NCI-H748 treated with DMSO at 0.1 percent for 48 hours (cell line): ENCODE data around the gene TMEM114.

Source experiments
- DNase-seq: peaks from one replicate; lab custom pipeline; 2025; lab: John Stamatoyannopoulos, UW

The TMEM114 gene

DNA sequence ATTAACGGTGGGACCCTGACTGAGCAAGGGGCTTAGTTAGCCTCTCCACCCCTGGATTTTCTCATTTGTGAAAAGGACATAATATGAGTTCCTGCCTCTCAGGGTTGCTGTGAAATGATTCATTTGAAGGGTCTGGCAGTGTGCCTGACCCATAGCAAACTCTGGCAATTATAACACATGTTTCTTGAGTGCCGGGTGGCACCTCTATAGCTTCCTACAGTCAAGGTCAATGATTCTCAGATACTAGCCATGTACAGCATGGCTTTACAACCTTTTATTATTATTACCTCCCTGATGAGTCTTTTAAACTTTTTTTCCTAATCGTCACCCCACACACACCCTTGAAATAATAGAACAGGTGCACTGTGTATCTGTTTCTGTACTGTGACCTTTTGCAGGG lies 42.1 kb downstream of the TMEM114 start:
- DNase-seq: no peak

DNA sequence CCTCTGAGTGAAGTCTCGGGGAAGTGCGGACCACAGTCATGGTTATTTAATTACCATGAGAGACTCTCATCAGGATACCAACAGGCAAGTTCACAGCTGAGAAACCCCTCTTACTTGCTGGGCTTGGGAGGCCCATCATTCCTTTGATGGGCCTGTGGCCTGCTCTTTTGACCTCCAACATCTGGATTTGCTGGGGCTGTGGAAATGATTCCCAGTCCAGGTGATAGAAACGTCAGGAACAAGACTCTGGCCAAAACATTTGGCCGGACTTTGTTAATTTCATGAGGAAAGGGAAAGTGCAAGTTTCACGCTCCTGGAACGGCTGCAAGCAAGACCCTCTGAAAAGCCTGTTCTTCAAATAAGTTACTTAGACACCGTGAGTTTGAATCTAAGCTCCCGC lies 42.5 kb downstream of the TMEM114 start:
- no peak for DNase-seq

DNA sequence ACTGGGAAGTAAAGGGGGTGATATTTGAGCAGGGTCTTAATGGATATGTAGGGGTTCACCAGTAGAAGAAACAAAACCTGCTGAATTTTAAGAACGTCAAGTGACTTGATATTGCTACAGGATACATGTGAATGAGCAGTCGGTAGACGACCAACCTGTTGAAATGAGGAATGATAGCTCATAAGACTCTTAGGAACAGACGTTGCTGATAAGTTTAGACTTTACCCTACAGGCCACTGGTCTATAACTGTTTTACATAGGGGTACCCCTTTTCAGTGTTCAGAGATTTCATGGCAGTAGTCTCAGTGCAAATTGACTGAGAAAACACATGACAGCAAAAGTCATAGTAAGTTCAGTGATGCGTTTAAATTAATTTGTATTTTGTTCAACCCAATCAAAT lies 45.9 kb downstream of the TMEM114 start:
- DNase-seq: no peak

DNA sequence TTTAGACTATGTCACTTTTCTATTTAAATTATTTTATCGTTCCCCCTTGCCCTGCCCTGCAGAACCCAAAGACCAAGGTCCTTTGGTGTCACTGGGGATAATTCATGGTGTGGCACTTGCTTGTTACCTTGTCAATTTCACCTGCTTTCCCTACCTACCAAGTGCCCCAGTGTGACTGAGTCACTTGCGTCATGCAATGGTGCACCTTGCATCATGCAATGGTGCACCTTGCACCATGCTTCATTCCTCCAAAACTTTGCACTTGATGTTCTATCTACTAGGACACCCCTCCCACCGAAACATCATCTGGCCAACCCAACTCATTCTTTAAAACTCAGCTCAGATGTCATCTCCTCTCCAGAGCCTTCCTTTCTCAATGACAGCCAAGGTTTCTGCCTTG lies 47.1 kb downstream of the TMEM114 start:
- DNase-seq: no peak

DNA sequence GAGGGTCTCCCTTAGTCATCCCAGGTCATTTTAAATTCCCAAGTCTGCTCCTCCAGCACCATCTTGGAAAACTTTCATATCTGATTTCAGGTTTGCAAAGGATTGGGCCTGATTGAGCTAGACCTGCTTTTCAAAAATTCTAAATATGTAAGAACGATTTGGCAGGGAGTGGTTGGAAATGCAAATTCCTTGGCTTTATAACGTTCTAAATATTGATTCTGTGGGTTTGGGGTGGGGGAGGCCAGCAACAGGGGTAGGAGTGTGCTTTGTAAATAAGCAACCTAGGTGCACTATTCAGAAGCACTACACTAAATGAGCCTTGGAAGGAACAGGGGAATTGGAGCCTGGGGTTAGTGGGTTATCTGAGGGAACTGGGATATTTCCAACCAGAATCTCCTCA lies 47.9 kb downstream of the TMEM114 start:
- DNase-seq: no peak

DNA sequence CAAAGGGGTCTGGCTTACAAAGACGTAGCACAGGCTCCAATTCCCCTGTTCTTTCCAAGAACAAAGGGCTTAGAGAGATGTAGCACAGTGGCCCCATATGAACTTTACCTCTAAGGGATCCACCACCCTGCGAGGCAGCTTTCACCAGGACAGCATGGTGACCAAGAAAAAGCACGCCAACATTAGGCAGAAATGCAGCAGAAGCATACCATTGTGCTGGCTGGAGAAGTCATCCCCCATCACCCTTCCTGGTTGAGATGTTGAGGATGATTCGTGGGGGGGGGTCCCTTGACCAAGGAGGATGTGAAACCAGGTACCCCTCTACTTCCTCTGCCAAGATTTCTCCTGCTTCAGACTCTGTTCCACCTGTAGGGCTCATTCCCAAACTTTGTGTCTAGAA lies 48.4 kb downstream of the TMEM114 start:
- no peak for DNase-seq

DNA sequence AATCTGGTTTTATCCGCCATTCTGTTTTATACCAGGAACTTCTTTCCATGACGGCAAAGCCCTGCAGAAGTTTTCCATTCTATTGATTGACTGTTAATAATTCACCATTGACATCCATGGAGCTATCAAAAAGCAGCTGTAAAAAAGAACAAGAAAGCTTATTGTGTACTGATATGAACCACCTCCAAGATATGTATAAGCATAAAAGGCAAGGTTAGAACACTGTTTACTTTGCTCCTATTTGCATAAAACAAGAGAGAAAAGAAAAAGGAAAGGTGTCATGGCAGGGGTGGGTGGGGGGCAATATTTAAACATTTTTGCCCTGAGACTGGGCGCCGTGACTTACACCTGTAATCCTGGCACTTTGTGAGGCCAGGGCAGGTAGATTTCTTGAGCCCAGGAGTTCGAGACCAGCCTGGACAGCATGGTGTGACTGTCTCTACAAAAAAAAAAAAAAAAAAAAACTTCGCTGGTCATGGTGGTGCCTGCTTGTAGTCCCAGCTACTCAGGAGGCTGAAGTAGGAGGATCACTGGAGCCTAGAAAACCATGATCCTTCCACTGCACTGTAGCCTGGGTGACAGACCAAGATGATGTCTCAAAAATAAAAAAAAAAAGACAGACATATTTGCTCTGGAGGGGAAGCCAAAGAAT lies 52.5 kb downstream of the TMEM114 start:
- DNase-seq: no peak

DNA sequence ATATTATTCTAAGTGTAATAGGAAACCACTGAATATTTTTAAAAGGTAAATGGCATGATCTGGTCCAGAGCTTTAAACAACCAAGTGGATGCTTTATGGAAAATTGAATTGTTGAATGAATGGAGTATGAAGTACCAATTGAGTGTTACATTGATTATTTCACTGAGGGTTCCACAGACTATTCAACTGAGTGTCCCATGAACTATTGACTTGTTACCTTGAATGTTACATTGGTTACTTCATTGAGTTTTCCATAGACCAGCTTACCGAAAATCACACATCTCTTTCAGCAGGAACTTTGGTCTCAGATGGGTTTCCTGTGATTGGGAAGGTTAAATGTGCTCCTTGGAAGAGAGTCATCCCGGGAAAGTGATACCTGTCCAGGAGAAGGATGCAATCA lies 56.8 kb downstream of the TMEM114 start:
- no peak for DNase-seq

DNA sequence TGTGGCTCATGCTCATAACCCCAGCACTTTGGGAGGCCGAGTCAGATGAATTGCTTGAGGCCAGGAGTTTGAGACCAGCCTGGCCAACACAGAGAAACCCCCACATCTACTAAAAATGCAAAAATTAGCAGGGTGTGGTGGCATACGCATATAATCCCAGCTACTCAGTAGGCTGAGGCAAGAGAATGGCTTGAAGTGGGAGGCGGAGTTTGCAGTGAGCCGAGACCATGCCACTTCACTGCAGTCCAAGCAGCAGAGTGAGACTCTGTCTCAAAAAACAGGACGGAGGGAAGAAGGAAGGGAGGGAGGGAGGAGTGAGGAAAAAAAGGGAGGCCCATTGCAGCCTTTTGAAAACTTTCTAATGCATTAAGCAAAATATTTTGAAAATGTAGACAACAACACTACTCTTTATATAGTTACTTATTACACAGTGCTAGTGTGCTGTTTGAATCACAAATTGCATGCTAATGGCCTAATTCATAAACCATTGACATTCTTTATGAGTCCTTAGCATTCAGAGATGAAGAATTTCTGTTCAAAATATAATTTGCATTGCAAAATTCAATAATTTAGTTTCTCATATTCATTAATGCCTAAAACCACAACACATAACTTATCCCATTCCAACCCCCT lies 59.4 kb downstream of the TMEM114 start:
- no peak for DNase-seq

DNA sequence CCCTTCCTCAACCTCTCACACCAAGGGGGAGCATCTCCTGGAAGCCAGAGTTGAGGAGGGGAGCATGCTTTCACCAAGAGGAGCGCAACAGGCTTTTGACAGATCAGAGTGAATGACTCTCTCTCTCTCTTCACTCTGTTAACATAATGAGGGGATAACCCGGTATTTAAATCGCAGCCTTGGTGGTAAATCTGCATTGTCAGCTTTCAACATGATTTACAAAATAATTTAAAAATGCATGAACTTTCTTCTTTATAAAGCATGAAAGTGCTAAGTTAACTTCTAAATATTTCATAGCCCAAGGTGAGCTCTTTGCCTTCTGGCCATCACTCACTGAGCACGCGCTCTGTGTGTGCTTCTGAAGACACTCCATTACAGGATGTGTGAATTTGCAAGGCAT lies 61.8 kb downstream of the TMEM114 start:
- no peak for DNase-seq

DNA sequence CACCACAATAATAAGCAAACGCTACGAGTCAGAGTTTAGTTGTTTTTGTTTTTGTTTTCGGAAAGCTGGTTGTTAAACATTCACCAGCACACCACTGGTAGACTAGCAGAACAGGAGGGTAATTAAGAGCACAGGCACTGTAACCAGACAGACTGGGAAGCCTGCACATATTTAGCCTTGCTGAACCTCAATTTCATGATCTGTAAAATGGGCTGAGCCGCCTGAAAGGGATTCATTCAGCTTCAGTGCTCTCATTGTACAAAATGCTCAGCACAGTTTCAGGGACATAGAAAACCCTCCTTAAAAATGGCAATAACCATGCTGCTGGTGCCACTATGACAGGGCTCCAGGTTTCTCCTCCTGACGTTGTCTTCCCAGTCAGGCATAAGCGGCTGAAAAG lies 66.4 kb downstream of the TMEM114 start:
- no peak for DNase-seq

DNA sequence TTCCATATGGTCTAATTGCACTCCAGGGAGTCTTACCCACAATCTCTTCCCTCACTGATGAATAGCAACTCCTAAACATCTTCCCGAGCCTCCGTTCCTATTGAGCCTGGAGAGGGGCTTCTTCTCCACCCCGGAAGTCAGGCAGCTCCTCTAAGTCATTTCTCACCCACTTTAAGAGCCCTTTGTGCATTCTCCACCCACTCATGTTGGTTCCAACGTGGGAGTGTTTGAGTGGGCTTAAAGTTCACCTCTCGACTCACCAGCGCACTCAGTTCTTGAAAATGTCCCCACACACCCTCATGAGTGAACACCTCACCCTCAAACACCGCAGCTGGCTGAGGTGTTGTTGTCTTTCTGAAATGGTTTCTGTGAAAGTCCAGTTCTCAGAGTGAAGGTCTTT lies 67.6 kb downstream of the TMEM114 start:
- no peak for DNase-seq

DNA sequence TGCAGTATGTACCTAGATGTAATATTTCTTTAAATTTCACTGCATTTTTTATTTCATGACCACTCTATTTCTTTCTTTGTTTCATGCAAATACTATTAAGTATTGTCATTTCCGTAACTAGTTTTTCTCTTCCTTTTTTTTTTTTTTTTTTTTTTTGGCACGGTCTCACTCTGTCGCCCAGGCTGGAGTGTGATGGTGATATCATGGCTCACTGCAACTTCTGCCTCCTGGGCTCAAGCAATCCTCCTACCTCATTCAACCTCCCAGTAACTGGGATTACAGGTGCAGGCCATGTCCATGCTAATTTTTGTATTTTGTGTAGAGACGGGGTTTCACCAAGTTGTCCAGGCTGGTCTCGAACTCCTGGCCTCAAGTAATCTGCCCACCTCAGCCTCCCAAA lies 70.7 kb downstream of the TMEM114 start:
- no peak for DNase-seq
